SJCRH30 (cell line): Measurements from ENCODE around the gene NECTIN2. TPM values are rescaled to one million over a fixed set of nuclear protein-coding genes. Genes with fewer than 3 reads are reported as not detected.
"Not testable (repeated sequence)": the region's sequence is repeated elsewhere in the genome, so short reads cannot be mapped to it uniquely, and the experiment has no call there.

Experiments used
- DNase-seq, 2 experiments: peaks; one replicate each; pipeline ENCODE4 v3.0.0-alpha.2; 2015 to 2020
- H3K27ac ChIP-seq: fragments of 250-450 bp; sonication (Bioruptor Pico); 2 replicates; pipeline ENCODE4 v1.5.1; 2020; ENCODE audit warnings: mild to moderate bottlenecking, moderate library complexity
- H3K27me3 ChIP-seq: fragments of 250-450 bp; sonication (Bioruptor Pico); 2 replicates; pipeline ENCODE4 v1.5.1; 2020; ENCODE audit warnings: mild to moderate bottlenecking, moderate library complexity
- H3K36me3 ChIP-seq: fragments of 250-450 bp; sonication (Bioruptor Pico); 2 replicates; pipeline ENCODE4 v1.5.1; 2020; ENCODE audit warnings: mild to moderate bottlenecking, moderate library complexity
- H3K4me1 ChIP-seq: fragments of 250-450 bp; sonication (Bioruptor Pico); 2 replicates; pipeline ENCODE4 v1.5.1; 2020; ENCODE audit warnings: mild to moderate bottlenecking, moderate library complexity
- H3K4me3 ChIP-seq: fragments of 250-450 bp; sonication (Bioruptor Pico); 2 replicates; pipeline ENCODE4 v1.5.1; 2020; ENCODE audit warnings: mild to moderate bottlenecking, moderate library complexity
- H3K9me3 ChIP-seq: fragments of 250-450 bp; sonication (Bioruptor Pico); replicated peaks from 2 replicates; pipeline ENCODE4 v1.5.1; 2020; ENCODE audit warnings: mild to moderate bottlenecking, moderate library complexity
- total RNA-seq: library from RNA; depleted of rRNA; stranded (reverse); fragments of >200 nt; shearing (Covaris generic); gene quantifications from 2 replicates; pipeline ENCODE4 v1.2.3, GENCODE V29; 2014

The NECTIN2 gene
- total RNA-seq, 1 experiment from 2014 or later: 46.0 TPM

DNA sequence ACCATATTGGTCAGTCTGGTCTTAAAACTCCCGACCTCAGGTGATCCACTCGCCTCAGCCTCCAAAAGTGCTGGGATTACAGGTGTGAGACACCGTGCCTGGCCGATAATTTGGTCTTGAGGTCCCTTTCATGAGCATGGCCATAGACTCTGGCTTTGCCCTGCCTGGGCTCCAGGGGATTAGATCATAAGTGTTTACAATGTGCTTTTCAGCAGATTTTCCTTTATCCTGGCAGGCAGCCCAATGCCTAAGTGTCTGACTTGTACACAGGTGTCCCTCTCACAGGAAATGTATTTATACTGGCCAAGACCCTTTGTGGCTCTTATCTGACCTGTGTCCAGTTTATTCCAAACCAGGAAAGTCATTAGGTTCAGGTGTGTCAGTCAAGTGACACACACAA is 21.3 kb upstream of the NECTIN2 start:
- peak; percentile 38 to 52 for DNase-seq
- H3K27me3 ChIP-seq: no peaks in the 10 kb centered on the region; the same call in 1 of the 2 replicates
- no peaks in the 10 kb centered on the region for H3K9me3 ChIP-seq
- no peak overlapping the region for H3K27ac ChIP-seq
- no peaks in the 10 kb centered on the region for H3K36me3 ChIP-seq
- peaks cover 6% of the 10 kb centered on the region for H3K4me1 ChIP-seq
- H3K4me3 ChIP-seq: no peak overlapping the region

DNA sequence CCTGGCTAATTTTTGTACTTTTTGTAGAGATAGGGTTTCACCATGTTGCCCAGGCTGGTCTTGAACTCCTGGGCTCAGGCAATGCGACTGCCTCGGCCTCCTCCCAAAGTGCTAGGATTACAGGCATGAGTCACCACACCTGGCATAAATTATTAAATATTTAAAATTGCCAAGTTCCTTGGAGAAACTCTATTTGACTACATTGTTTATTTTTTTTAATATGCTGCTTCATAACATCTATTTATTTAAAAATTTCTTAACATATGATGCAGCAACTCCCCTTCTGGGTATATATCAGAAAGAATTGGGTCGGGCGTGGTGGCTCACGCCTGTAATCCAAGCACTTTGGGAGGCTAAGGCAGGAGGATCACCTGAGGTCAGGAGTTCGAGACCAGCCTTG is 13.2 kb upstream of the NECTIN2 start:
- H3K27ac ChIP-seq, H3K36me3 ChIP-seq, H3K4me1 ChIP-seq, H3K9me3 ChIP-seq, DNase-seq, H3K4me3 ChIP-seq, H3K27me3 ChIP-seq: not testable (repeated sequence)

DNA sequence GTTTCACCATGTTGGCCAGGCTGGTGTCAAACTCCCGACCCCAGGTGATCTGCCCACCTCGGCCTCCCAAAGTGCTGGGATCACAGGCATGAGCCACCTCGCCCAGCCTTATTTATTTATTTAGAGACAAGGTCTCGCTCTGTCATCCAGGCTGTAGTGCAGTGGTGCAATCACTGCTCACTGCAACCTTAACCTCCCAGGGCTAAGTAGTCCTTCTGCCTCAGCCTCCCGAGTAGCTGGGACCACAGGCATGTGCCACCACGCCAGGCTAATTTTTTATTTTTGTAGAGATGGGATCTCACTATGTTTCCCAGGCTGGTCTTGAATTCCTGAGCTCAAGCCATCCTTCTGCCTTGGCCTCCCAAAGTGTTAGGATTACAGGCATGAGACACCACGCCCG is 11.7 kb upstream of the NECTIN2 start:
- not testable (repeated sequence) for H3K9me3 ChIP-seq, DNase-seq, H3K27me3 ChIP-seq, H3K27ac ChIP-seq, H3K4me1 ChIP-seq, H3K4me3 ChIP-seq, H3K36me3 ChIP-seq

DNA sequence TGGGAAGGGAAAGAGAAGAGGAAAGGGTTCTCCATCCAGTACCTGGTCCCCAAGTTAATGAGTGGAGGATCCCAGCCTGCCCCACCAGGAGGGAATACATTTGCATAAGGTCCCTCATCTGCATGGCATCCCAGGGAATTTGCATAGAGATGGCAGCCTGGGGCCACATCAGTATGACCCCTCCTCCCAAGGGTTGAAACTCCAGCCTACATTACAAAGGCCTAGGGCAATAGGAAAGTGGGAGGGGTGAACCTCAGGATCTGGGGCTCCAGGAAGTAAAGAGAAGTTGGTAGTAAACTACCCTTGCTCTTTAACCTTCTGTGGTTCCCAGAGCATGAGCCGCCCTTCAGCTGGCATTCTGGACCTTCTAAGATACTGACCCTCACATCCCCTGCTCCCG is 6.8 kb upstream of the NECTIN2 start:
- Histone ChIP-seq H3K4me3 (no peak overlapping the region), H3K4me1 (no peaks in the 10 kb centered on the region), H3K36me3 (no peaks in the 10 kb centered on the region), H3K27ac (no peak overlapping the region), H3K27me3 (0 out of 2 replicates have a peak, but pooled peaks cover 2% of the 10 kb centered on the region), H3K9me3 (no peaks in the 10 kb centered on the region)
- no peak for DNase-seq

DNA sequence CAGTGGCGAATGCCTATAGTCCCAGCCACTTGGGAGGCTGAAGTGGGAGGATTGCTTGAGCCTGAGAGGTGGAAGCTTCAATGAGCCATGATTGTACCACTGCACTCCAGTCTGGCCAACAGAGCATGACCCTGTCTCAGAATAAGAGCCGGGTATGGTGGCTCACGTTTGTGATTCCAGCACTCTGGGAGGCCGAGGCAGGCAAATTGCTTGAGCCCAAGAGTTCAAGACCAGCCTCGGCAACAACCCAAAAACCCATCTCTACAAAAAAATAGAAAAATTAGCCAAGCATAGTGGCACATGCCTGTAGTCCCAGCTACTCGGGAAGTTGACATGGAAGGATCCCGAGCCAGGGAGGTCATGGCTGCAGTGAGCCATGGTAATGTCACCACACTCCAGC is 5.3 kb upstream of the NECTIN2 start:
- Histone ChIP-seq H3K27ac (no peak overlapping the region), H3K4me1 (no peaks in the 10 kb centered on the region), H3K4me3 (no peak overlapping the region), H3K36me3 (no peaks in the 10 kb centered on the region), H3K9me3 (no peaks in the 10 kb centered on the region), H3K27me3 (no peaks in the 10 kb centered on the region)
- DNase-seq: no peak

DNA sequence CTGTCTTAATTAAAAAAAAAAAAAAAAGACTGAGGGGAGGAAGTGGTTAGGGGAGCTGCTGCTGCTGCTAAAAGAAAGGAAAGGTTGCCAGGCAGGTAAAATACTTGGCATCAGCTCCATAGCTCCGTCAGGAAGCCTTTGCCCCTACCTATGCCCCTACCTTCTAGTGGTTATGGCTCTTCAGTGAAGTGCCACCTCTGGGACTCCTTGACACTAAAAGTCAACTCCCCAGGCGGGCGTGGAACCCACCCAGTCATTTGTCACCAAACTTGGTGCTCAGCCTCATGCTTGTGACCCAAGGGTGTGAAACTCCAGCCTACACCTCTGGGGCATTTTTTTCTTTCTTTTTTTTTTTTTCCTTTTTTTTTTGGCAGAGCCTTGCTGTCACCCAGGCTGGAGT is 4.9 kb upstream of the NECTIN2 start:
- no peak overlapping the region for H3K4me3 ChIP-seq
- H3K4me1 ChIP-seq: no peaks in the 10 kb centered on the region
- DNase-seq: no peak
- no peaks in the 10 kb centered on the region for H3K27me3 ChIP-seq
- no peaks in the 10 kb centered on the region for H3K9me3 ChIP-seq
- no peak overlapping the region for H3K27ac ChIP-seq
- 0 out of 2 replicates have a peak, but pooled peaks cover under 1% of the 10 kb centered on the region for H3K36me3 ChIP-seq

DNA sequence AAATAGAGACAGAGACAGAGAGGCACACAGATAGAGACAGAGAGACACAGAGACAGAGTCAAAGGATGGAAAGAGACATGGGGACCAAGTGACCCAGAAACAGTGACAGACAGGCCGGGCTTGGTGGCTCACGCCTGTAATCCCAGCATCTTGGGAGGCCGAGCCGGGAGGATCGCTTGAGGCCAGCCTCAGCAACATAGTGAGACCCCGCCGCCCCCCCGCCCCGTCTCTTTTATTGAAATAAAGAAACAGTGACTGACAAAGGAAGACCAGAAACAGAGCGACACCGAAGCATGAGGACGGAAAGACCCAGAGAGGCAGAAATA is 848 bp upstream of the NECTIN2 start:
- no peak for DNase-seq
- H3K27ac ChIP-seq: no peak overlapping the region

DNA sequence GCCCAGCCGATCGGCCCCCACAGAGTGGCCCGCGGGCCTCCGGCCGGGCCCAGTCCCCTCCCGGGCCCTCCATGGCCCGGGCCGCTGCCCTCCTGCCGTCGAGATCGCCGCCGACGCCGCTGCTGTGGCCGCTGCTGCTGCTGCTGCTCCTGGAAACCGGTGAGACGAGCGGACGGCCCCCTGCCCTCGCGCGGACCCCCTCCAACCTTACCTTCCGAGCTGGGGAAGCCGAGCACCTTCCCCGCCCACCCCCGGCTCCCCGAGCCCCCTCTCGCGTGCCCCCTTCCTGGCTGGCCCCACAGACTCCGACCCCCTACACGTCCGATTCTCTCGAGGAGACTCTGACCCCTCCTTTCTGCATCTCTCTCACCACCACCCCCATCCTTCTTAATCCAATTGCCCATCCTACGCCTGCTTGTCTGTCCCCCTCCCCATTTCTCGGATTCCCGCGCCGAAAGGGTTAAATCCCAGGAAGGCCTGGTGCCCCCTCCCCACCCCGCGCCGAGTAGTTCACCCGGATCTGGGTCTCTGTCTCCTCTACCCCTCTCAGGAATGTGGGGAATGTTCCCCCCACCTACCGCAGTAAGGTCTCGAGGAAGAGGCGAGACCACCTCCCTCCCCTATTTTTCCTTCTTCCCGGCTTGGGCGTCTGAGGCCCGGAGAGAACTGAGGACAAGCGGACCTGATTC is 502 bp downstream of the NECTIN2 start:
- Histone ChIP-seq H3K9me3 (no peaks in the 10 kb centered on the region), H3K27ac (peak overlapping the region; percentile 82), H3K4me3 (peak overlapping the region; percentile 100), H3K27me3 (no peaks in the 10 kb centered on the region), H3K36me3 (0 out of 2 replicates have a peak, but pooled peaks cover 2% of the 10 kb centered on the region), H3K4me1 (peaks cover 19% of the 10 kb centered on the region)
- DNase-seq: peak; percentile 35 to 45

More for the DNA sequence above, 848 bp upstream of the NECTIN2 start:
- Histone ChIP-seq H3K36me3 (0 out of 2 replicates have a peak, but pooled peaks cover 2% of the 10 kb centered on the region), H3K27me3 (no peaks in the 10 kb centered on the region), H3K9me3 (no peaks in the 10 kb centered on the region), H3K4me3 (peak overlapping the region; percentile 59), H3K4me1 (peaks cover 13% of the 10 kb centered on the region)

DNA sequence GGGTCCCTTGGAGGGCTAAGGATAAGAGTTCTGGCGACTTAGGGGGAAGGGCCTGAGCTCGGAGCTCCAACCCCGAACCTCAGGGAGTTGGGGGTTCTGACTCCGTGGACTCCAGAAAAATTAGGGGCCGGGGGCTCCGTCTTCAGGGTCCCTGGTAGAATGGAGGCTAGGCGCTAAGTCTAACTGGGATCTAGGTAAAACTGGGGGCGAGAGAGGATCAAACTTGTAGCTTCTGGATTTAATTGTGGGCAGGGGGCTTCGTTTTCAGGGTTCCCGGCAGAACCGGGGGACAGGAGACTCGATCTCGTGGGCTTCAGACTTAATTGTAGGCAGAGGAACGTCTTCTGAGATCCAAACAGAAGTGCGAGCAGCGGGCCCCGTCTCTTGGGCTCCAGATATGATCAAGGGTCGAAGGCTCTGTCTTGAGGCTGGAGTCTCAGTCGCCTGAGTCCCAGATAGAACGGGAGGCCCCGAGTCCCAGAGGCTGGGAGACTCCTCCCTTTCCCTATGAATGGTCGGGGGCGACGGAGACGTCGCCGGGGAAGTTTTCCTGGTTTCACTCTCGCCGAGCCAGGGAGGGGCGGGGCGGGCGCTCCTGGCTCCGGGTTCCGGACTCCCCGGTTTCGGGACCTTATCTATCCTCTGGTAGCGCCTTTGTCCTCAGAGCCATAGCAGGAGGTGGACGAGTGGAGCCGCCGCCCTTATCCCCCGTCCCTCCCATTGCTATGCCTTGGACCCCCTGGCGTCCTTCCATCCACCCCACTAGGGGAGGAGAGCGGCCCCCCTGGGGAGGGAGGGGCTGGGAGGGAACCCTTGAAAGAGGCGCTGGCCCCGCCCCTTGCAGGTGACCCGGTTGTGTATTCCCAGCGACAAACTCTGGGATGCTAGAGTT is 1.3 kb downstream of the NECTIN2 start:
- Histone ChIP-seq H3K36me3 (0 out of 2 replicates have a peak, but pooled peaks cover 2% of the 10 kb centered on the region), H3K4me3 (peak overlapping the region; percentile 100), H3K9me3 (no peaks in the 10 kb centered on the region), H3K27ac (peak overlapping the region; percentile 61), H3K27me3 (no peaks in the 10 kb centered on the region), H3K4me1 (peaks cover 19% of the 10 kb centered on the region)
- peak; percentile 48 to 51 for DNase-seq

DNA sequence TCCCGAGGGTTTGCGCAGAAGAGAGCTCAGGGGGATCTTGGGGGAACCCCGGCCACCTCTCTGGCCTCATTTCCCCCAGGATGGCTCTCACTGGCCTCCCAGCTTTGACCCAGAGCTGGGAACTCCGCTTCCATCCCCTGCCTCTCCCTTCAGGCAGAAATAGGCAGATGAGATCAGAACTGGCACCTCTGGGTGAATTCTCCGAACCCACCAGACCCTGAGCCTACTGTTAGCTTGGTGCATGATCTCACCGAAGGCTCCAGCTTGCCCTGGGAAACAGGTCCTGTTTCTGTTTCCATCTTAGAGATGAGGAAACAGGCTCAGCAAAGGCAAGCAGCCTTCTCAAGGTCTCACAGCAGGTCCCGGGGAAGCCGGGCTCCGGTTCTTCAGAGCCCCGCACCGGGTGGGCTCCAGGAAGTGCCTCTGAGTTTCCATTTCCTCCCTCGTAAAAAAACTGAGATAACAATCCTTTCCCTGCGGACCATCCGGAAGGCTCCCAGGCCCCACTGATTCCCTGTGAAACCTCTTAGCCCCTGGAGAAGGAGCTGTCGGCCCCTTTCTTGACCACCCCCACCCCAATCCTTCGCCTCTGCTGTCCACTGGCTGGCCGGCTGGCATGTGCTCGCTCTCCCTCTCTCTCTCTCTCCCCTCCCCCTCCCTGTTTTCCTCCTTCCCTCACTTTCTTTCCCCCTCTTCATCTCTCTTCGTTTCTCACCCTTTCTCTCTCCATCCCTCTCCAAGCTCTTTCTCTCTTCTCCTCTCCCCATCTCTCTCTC is 2.1 kb downstream of the NECTIN2 start:
- DNase-seq: peak in 1 of 2 experiments; percentile 38
- H3K27ac ChIP-seq: no peak overlapping the region; the same call in 1 of the 2 replicates
- H3K4me3 ChIP-seq: peak overlapping the region; percentile 100
- H3K9me3 ChIP-seq: no peaks in the 10 kb centered on the region
- 0 out of 2 replicates have a peak, but pooled peaks cover 2% of the 10 kb centered on the region for H3K36me3 ChIP-seq
- no peaks in the 10 kb centered on the region for H3K27me3 ChIP-seq
- peaks cover 19% of the 10 kb centered on the region for H3K4me1 ChIP-seq

DNA sequence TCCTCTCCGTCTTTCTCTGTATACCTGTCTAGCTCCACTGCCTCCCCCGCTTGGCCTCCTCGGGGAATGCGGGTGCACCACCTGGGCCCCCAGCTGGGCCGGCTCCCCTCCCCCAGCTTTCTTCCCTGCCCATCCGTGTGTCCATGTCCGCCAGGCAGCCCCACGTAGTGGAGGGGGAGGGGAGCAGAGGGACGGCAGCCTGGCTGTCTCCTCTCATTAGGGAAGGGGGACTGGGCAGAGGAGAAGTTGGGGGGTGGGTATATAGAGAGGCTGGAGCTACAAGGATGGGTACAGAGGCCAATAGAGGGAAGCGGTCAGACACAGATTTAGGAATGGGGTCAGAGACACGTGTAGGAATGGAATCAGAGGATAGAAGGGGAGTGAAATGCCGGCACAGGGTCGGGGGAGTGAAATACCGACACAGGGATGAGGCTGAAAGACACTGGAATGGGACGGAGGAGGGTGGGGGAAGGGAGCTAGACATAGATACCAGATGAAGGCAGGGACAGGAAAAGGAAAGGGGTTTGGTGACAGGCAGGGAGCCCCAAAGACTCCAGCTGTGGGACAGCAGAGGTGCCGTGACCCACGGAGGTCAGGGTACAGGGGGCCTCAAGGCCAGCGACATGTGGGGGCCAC is 2.8 kb downstream of the NECTIN2 start:
- H3K4me3 ChIP-seq: peak overlapping the region; percentile 100
- DNase-seq: no peak
- peaks cover 19% of the 10 kb centered on the region for H3K4me1 ChIP-seq
- H3K36me3 ChIP-seq: 0 out of 2 replicates have a peak, but pooled peaks cover 2% of the 10 kb centered on the region
- H3K27me3 ChIP-seq: no peaks in the 10 kb centered on the region
- H3K27ac ChIP-seq: no peak overlapping the region; the same call in 1 of the 2 replicates
- H3K9me3 ChIP-seq: no peaks in the 10 kb centered on the region

DNA sequence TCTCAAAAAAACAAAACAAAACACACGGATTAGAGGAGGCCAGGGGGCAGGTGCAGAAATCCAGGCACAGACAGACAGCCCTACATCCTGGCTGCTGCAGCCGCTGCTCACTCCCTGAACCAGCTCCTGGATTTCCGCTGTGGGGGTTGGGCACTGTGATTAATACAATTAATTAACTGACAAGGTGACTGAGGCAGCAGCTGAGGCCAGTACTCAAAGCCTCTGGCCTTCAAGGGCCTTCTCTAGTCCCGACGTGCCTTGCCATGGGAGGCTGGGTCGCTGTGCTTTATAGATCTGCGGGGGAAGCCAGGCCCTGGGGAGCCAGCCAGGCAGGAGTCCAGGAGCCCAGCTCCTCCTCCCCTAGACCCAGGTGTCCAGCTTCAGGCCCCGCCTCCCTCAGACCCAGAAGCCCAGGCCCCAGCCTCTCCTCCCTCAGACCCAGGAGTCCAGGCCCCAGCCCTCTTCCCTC is 4.6 kb downstream of the NECTIN2 start:
- Histone ChIP-seq H3K27ac (no peak overlapping the region; the same call in 1 of the 2 replicates), H3K36me3 (0 out of 2 replicates have a peak, but pooled peaks cover 2% of the 10 kb centered on the region), H3K9me3 (no peaks in the 10 kb centered on the region), H3K4me3 (no peak overlapping the region), H3K4me1 (peaks cover 19% of the 10 kb centered on the region), H3K27me3 (no peaks in the 10 kb centered on the region)
- peak; percentile 37 to 38 for DNase-seq

DNA sequence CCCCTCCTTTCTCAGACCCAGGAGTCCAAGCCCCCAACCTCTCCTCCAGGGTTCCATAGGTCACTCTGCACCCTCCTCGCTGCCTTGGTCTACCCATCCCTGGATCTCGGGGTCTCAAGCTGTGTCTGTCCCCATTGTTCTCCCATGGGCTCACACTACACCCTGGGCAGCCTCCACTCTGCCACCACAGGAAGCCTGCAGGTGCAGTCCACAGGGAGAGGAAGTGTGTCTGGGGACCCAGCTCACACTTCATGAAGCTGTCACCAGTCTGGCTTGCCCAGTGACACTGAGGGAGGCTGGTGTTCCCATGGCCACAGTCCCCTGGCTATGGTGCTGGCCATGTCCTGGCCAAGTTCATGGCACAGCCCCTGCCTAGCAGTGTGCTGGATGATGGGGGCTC is 5.3 kb downstream of the NECTIN2 start:
- Histone ChIP-seq H3K27ac (no peak overlapping the region), H3K27me3 (no peaks in the 10 kb centered on the region), H3K4me1 (peaks cover 25% of the 10 kb centered on the region), H3K4me3 (no peak overlapping the region), H3K36me3 (no peaks in the 10 kb centered on the region), H3K9me3 (no peaks in the 10 kb centered on the region)
- DNase-seq: no peak

DNA sequence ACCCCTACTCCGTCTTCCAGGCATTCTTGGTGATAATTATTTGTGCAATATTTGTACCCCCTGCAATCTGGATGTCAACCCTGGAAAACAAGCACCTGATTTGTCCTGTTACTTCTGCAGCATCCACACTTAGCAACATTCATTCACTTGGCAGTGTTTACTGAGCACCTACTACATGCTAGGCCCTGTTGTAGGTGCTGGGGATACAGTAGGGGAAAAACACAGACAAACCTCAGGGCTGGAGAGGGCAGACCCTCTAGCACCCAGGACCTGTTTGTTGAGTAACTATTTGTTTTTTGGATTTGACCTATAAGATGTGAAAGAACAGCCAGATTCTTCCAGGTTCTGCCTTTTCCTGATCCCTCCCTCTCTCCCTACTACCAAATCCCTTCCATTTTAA is 9.5 kb downstream of the NECTIN2 start:
- H3K9me3 ChIP-seq: no peaks in the 10 kb centered on the region
- no peak for DNase-seq
- peaks cover 25% of the 10 kb centered on the region for H3K4me1 ChIP-seq
- no peaks in the 10 kb centered on the region for H3K27me3 ChIP-seq
- H3K4me3 ChIP-seq: no peak overlapping the region
- H3K36me3 ChIP-seq: peaks cover 2% of the 10 kb centered on the region; the same call in 1 of the 2 replicates
- no peak overlapping the region; the same call in 1 of the 2 replicates for H3K27ac ChIP-seq
